H54 (cell line): ENCODE results near the gene RABGAP1L.
"Not testable (repeated sequence)": the region's sequence is repeated elsewhere in the genome, so short reads cannot be mapped to it uniquely, and the experiment has no call there.

ENCODE experiments used
- DNase-seq: peaks from one replicate; pipeline ENCODE4 v3.0.0; 2011; ENCODE audit warnings: low spot score, mixed read lengths; ENCODE audit not compliant: insufficient read length
- FAIRE-seq: peaks from 3 replicates; lab custom pipeline; 2011; peaks lifted over from hg19 to GRCh38; lab: Jason Lieb, UNC
- POLR2A ChIP-seq: IDR thresholded peaks from 2 replicates; pipeline ENCODE4 v1.6.1; 2011; ENCODE audit warnings: low read depth, mild to moderate bottlenecking, low read length

RABGAP1L gene

GRCh38 chr1:174297351-174297750 is 138.0 kb downstream of the RABGAP1L start:
- no peak for FAIRE-seq
- no peak for TF ChIP-seq POLR2A
- no peak for DNase-seq

GRCh38 chr1:174301295-174302077 is 142.2 kb downstream of the RABGAP1L start:
- FAIRE-seq, result no peak
- DNase-seq, result no peak
- TF ChIP-seq POLR2A, result no peak

- no peak for FAIRE-seq
- no peak for TF ChIP-seq POLR2A
Observed at GRCh38 chr1:174308604-174309003, 149.3 kb downstream of the RABGAP1L start.

GRCh38 chr1:174309490-174309889 is 150.2 kb downstream of the RABGAP1L start:
- DNase-seq (no peak), FAIRE-seq (no peak)
- TF ChIP-seq POLR2A, result no peak

More at GRCh38 chr1:174308604-174309003, 149.3 kb downstream of the RABGAP1L start:
- no peak for DNase-seq

- no peak for DNase-seq
- no peak for FAIRE-seq
- no peak for TF ChIP-seq POLR2A
Observed at GRCh38 chr1:174314433-174314832, 155.1 kb downstream of the RABGAP1L start.

GRCh38 chr1:174315239-174315638 is 155.9 kb downstream of the RABGAP1L start:
- no peak for FAIRE-seq
- no peak for DNase-seq
- TF ChIP-seq POLR2A, result no peak

- FAIRE-seq, result not testable (repeated sequence)
Observed at GRCh38 chr1:174320897-174321296, 161.6 kb downstream of the RABGAP1L start.

GRCh38 chr1:174322202-174322862 is 163.0 kb downstream of the RABGAP1L start:
- TF ChIP-seq POLR2A, result no peak
- no peak for FAIRE-seq
- no peak for DNase-seq

More at GRCh38 chr1:174320897-174321296, 161.6 kb downstream of the RABGAP1L start:
- DNase-seq, result not testable (repeated sequence)

- FAIRE-seq, result no peak
- no peak for DNase-seq
- TF ChIP-seq POLR2A, result no peak
Observed at GRCh38 chr1:174324493-174324892, 165.2 kb downstream of the RABGAP1L start.

- DNase-seq (no peak), FAIRE-seq (no peak)
- TF ChIP-seq POLR2A, result no peak
Observed at GRCh38 chr1:174324939-174325338, 165.6 kb downstream of the RABGAP1L start.

- DNase-seq (no peak), FAIRE-seq (no peak)
- no peak for TF ChIP-seq POLR2A
Observed at GRCh38 chr1:174326278-174326677, 167.0 kb downstream of the RABGAP1L start.

GRCh38 chr1:174333437-174333836 is 174.1 kb downstream of the RABGAP1L start:
- FAIRE-seq (no peak), DNase-seq (no peak)
- no peak for TF ChIP-seq POLR2A

GRCh38 chr1:174337000-174337681 is 177.8 kb downstream of the RABGAP1L start:
- DNase-seq (no peak), FAIRE-seq (no peak)
- no peak for TF ChIP-seq POLR2A

GRCh38 chr1:174340404-174340803 is 181.1 kb downstream of the RABGAP1L start:
- DNase-seq, result not testable (repeated sequence)

GRCh38 chr1:174344162-174344561 is 184.8 kb downstream of the RABGAP1L start:
- DNase-seq (no peak), FAIRE-seq (no peak)
- no peak for TF ChIP-seq POLR2A

More at GRCh38 chr1:174340404-174340803, 181.1 kb downstream of the RABGAP1L start:
- not testable (repeated sequence) for FAIRE-seq
